ENCODE data around the gene GRK3. TPM values are rescaled to one million over a fixed set of nuclear protein-coding genes. Genes with fewer than 3 reads are reported as not detected.

Gene GRK3
- total and polyA plus RNA-seq, 2 of the 4 experiments (the other 2 are of a cell fraction) = 0.58 to 1.6 TPM

GRCh38 chr22:25754527-25755202 is 190.2 kb downstream of the GRK3 start:
- no peaks in the 10 kb centered on the region for H3K9me1 ChIP-seq (ENCODE audit: insufficient read depth, low read length)
- TF ChIP-seq ELK1 (IDR thresholded peaks at IDR 0.05; ENCODE audit: borderline replicate concordance, low read depth, low read length) (no peak), RCOR1 (IDR thresholded peaks at IDR 0.05; ENCODE audit: insufficient replicate concordance, low read length) (no peak), NFE2L2 (IDR thresholded peaks at IDR 0.05; ENCODE audit: low read depth, low read length) (no peak)
- 0 out of 2 replicates have a peak overlapping the region, but pooled peaks have one; percentile 19 for H4K5ac ChIP-seq (ENCODE audit: low read depth, low read length)
- peak overlapping the region; percentile 65 for H2BK5ac ChIP-seq (ENCODE audit: low read depth, low read length, poor library complexity, severe bottlenecking)
- peak; percentile 80 for DNase-seq
- peak overlapping the region; percentile 59 for H3K14ac ChIP-seq (replicated peaks; ENCODE audit: low read depth, low read length)
- no peaks in the 10 kb centered on the region for H3K4me1 ChIP-seq (ENCODE audit: control insufficient read depth, insufficient read depth, low read length)
- H3K23ac ChIP-seq (ENCODE audit: low read depth, low read length) = no peak overlapping the region
- H2BK120ac ChIP-seq (ENCODE audit: low read depth, low read length) = peak overlapping the region; percentile 77; the same call in 1 of the 2 replicates
- H2AK5ac ChIP-seq (ENCODE audit: low read depth, low read length) = peak overlapping the region; percentile 50; the same call in 1 of the 2 replicates
- intact Hi-C loops (cut with micrococcal nuclease) = no loop called here
- no peaks in the 10 kb centered on the region for H3K79me1 ChIP-seq (ENCODE audit: low read depth in 1 of 2, low read length in 2 of 2)
- peak overlapping the region; percentile 33 to 85; a peak in 2 of 4 replicates for H4K8ac ChIP-seq (ENCODE audit: low read depth in 2 of 2, low read length in 2 of 2)
- ChIA-PET POLR2A (ENCODE audit: unreplicated experiment) (no interaction called here), CTCF (interaction anchor here (0.6 kb wide), 1 partner anchor 311 kb away, joined by 6 read pairs; no protein-coding TSS in a partner anchor)
- H2BK20ac ChIP-seq (ENCODE audit: low read depth, low read length) = 0 out of 2 replicates have a peak overlapping the region, but pooled peaks have one; percentile 26
- dilution Hi-C loops (cut with HindIII; ENCODE audit: low sequenced_read_pairs, unreplicated experiment) = no loop called here
- H3K9ac ChIP-seq (ENCODE audit: low read depth, low read length) = no peak overlapping the region
- no peaks in the 10 kb centered on the region for H4K20me1 ChIP-seq (ENCODE audit: insufficient read depth, low read length)
- H4K91ac ChIP-seq (ENCODE audit: insufficient read depth, low read depth, low read length) = peak overlapping the region; percentile 79
- no peaks in the 10 kb centered on the region for H3K27me3 ChIP-seq (ENCODE audit: control insufficient read depth, insufficient read depth, low read length)
- 86% methylated on average over 10 of the region's 24 CpGs; no CpG with 5 or more reads in 1 of the 2 experiments for WGBS, 2 experiments (ENCODE audit: extremely low coverage in 2 of 2, insufficient read length in 1 of 2)
- peak overlapping the region; percentile 76 for H2AK9ac ChIP-seq (replicated peaks; ENCODE audit: low read depth, low read length, poor library complexity)
- no peak overlapping the region; the same call in 1 of the 2 replicates for H3K18ac ChIP-seq (ENCODE audit: low read depth, low read length)
- H3K27ac ChIP-seq (ENCODE audit: insufficient read depth, low read length) = peak overlapping the region; percentile 62; the same call in 1 of the 2 replicates
- H3K4me3 ChIP-seq (ENCODE audit: insufficient read depth, low read depth, low read length) = no peak overlapping the region
- H3K9me3 ChIP-seq (ENCODE audit: control insufficient read depth, insufficient read depth, low read length) = peaks cover 2% of the 10 kb centered on the region; the same call in 1 of the 2 replicates
- H3K36me3 ChIP-seq (ENCODE audit: control insufficient read depth, insufficient read depth, low read length) = no peaks in the 10 kb centered on the region
- no peak overlapping the region for H2BK15ac ChIP-seq (ENCODE audit: low read depth, low read length)
- ATAC-seq (ENCODE audit: low read depth) = no peak
- peak overlapping the region; percentile 86 for H2AFZ ChIP-seq (replicated peaks; ENCODE audit: low read length, poor library complexity)
- no TSS peak for BruUV-seq (replicated peaks)
- peak overlapping the region; percentile 81 for H3K4ac ChIP-seq (ENCODE audit: low read depth, low read length)
- in situ Hi-C loops (cut with MboI; ENCODE audit: low sequenced_read_pairs) = no loop called here
- no peak overlapping the region; the same call in 1 of the 2 replicates for H3K56ac ChIP-seq (ENCODE audit: extremely low read depth, insufficient read depth, low read length)
- H3K4me2 ChIP-seq (ENCODE audit: low read depth, low read length) = no peak overlapping the region

All from IMR-90 (cell line).